OCI-LY7 (cell line): Measurements from ENCODE around the gene TIMM10B. TPM values are rescaled to one million over a fixed set of nuclear protein-coding genes. Genes with fewer than 3 reads are reported as not detected.

ENCODE experiments used
- BruUV-seq: library from RNA; stranded (reverse); fragments of 400-500 nt; replicated peaks from 2 replicates; lab custom pipeline; 2021; lab: Mats Ljungman, UMichigan
- CTCF ChIA-PET: fragments of 300-600 bp; sonication (Branson Sonifier 250); formaldehyde crosslinking; loops from one replicate; lab custom pipeline; 2022; ENCODE audit warnings: antibody characterized with exemption; ENCODE audit not compliant: unreplicated experiment; lab: Charles Lee
- POLR2A ChIA-PET: fragments of 300-600 bp; sonication (Branson Sonifier 250); formaldehyde crosslinking; loops from one replicate; lab custom pipeline; 2022; ENCODE audit warnings: antibody characterized with exemption; lab: Charles Lee
- DNase-seq: peaks from one replicate; pipeline ENCODE4 v3.0.0-alpha.2; 2015; ENCODE audit warnings: low spot score
- H2AFZ ChIP-seq: fragments of 200-600 bp; sonication (generic), shearing (Covaris generic); 2 replicates; pipeline ENCODE4 v1.6.1; 2014; ENCODE audit warnings: mild to moderate bottlenecking, antibody characterized with exemption, low read length, moderate library complexity
- H3K27ac ChIP-seq: fragments of 200-600 bp; sonication (generic); 2 replicates; pipeline ENCODE4 v1.5.1; 2014; ENCODE audit warnings: mixed run types, low read depth, mild to moderate bottlenecking, moderate library complexity, low read length, inconsistent platforms; ENCODE audit not compliant: poor library complexity, severe bottlenecking
- H3K36me3 ChIP-seq: fragments of 200-600 bp; sonication (generic); 2 replicates; pipeline ENCODE4 v1.6.1; 2014; ENCODE audit warnings: mild to moderate bottlenecking, antibody characterized with exemption, low read length, moderate library complexity, mixed read lengths; ENCODE audit not compliant: insufficient read depth
- H3K4me1 ChIP-seq: fragments of 200-600 bp; sonication (generic); 2 replicates; pipeline ENCODE4 v1.5.1; 2014; ENCODE audit warnings: mild to moderate bottlenecking, low read length; ENCODE audit not compliant: insufficient read depth, poor library complexity, severe bottlenecking
- H3K4me2 ChIP-seq: fragments of 200-600 bp; sonication (generic); 2 replicates; pipeline ENCODE4 v1.6.1; 2014; ENCODE audit warnings: mild to moderate bottlenecking, low read length
- H3K4me3 ChIP-seq: fragments of 200-600 bp; sonication (generic); 2 replicates; pipeline ENCODE4 v1.5.1; 2014; ENCODE audit warnings: mild to moderate bottlenecking, low read depth, low read length; ENCODE audit not compliant: poor library complexity, severe bottlenecking
- H3K79me2 ChIP-seq: fragments of 200-600 bp; sonication (generic); 2 replicates; pipeline ENCODE4 v1.6.1; 2016; ENCODE audit warnings: low read depth, mild to moderate bottlenecking, low read length, moderate library complexity, mixed read lengths; ENCODE audit not compliant: insufficient read depth
- H3K9me2 ChIP-seq: fragments of 200-600 bp; sonication (generic); 2 replicates; pipeline ENCODE4 v1.6.1; 2016; ENCODE audit warnings: mild to moderate bottlenecking, low read length, mixed read lengths; ENCODE audit not compliant: insufficient read depth
- H3K9me3 ChIP-seq: fragments of 200-600 bp; sonication (generic); 2 replicates; pipeline ENCODE4 v1.6.1; 2014; ENCODE audit warnings: mild to moderate bottlenecking, mixed run types, low read length, mixed read lengths
- H4K20me1 ChIP-seq: fragments of 200-600 bp; sonication (generic); 2 replicates; pipeline ENCODE4 v1.6.1; 2014; ENCODE audit warnings: mild to moderate bottlenecking, antibody characterized with exemption, low read length, moderate library complexity, mixed read lengths; ENCODE audit not compliant: insufficient read depth
- CTCF ChIP-seq: fragments of 200-600 bp; sonication (generic); conservative IDR thresholded peaks from 2 replicates; pipeline ENCODE4 v1.5.1; 2014; ENCODE audit warnings: mild to moderate bottlenecking, antibody characterized with exemption, low read length, moderate library complexity, mixed read lengths
- EZH2phosphoT487 ChIP-seq: fragments of 200-600 bp; sonication (generic); IDR thresholded peaks from 2 replicates; pipeline ENCODE4 v1.6.1; 2018; ENCODE audit warnings: low read depth, borderline replicate concordance, mild to moderate bottlenecking, mixed run types, antibody characterized with exemption, low read length, moderate library complexity, mixed read lengths
- intact Hi-C: fragments of 100-400 bp; cut with micrococcal nuclease; formaldehyde crosslinking; loops from one replicate; pipeline ENCODE4 v1.10.0; 2022; ENCODE audit not compliant: unreplicated experiment
- total RNA-seq, 2 experiments: library from RNA; depleted of rRNA in 1 of 2; stranded (reverse); fragments of >200 nt in 1 of 2; shearing (Covaris generic) in 1 of 2; gene quantifications; 2 replicates each; pipeline ENCODE4 v1.2.3, GENCODE V29; 2014 to 2022

Gene TIMM10B
- total RNA-seq, 2 experiments from 2014 or later, result 43.7 to 54.6 TPM

GRCh38 chr11:6442441-6442840 lies 38.9 kb upstream of the TIMM10B start:
- no peak for DNase-seq
- no peaks in the 10 kb centered on the region for H4K20me1 ChIP-seq
- TF ChIP-seq CTCF (no peak), EZH2phosphoT487 (no peak)
- no TSS peak for BruUV-seq
- no peaks in the 10 kb centered on the region for H3K79me2 ChIP-seq
- H3K36me3 ChIP-seq, result no peaks in the 10 kb centered on the region
- intact Hi-C loops, result loop anchor here (2.0 kb wide), 1 partner anchor 62 kb away; no protein-coding TSS in a partner anchor
- H3K9me2 ChIP-seq, result no peaks in the 10 kb centered on the region
- no peak overlapping the region for H3K4me3 ChIP-seq
- peaks cover 46% of the 10 kb centered on the region for H3K4me1 ChIP-seq
- ChIA-PET POLR2A (interaction anchor here (0.8 to 6.1 kb wide), 2 partner anchors 15 to 65 kb away, joined by 3 to 62 read pairs; no protein-coding TSS in a partner anchor), CTCF (interaction anchor here (2.4 to 4.0 kb wide), 2 partner anchors 52 to 63 kb away, joined by 8 to 74 read pairs; partner anchors contain the start of gene SMPD1)
- H3K27ac ChIP-seq, result no peak overlapping the region
- H3K9me3 ChIP-seq, result no peaks in the 10 kb centered on the region
- H3K4me2 ChIP-seq, result no peak overlapping the region
- H2AFZ ChIP-seq, result no peak overlapping the region

GRCh38 chr11:6443269-6444003 lies 37.9 kb upstream of the TIMM10B start:
- CTCF ChIA-PET, result interaction anchor here (0.6 to 4.0 kb wide), 14 partner anchors 9 to 175 kb away, joined by 3 to 74 read pairs (median 3); partner anchors contain the start of gene SMPD1
- no peaks in the 10 kb centered on the region for H3K9me3 ChIP-seq
- peak overlapping the region; percentile 55; the same call in 1 of the 2 replicates for H2AFZ ChIP-seq

More at GRCh38 chr11:6443269-6444003, 37.9 kb upstream of the TIMM10B start:
- peaks cover 36% of the 10 kb centered on the region for H3K4me1 ChIP-seq
- no peak for TF ChIP-seq EZH2phosphoT487
- peak; percentile 94 for TF ChIP-seq CTCF
- no peaks in the 10 kb centered on the region for H3K9me2 ChIP-seq
- H3K36me3 ChIP-seq, result no peaks in the 10 kb centered on the region
- POLR2A ChIA-PET, result interaction anchor here (0.5 to 6.1 kb wide), 10 partner anchors 11 to 83 kb away, joined by 3 to 62 read pairs (median 4); no protein-coding TSS in a partner anchor
- H3K4me3 ChIP-seq, result no peak overlapping the region
- BruUV-seq, result no TSS peak
- H3K79me2 ChIP-seq, result no peaks in the 10 kb centered on the region
- no peaks in the 10 kb centered on the region for H4K20me1 ChIP-seq
- H3K4me2 ChIP-seq, result peak overlapping the region; percentile 13; the same call in 1 of the 2 replicates
- DNase-seq, result peak; percentile 77
- intact Hi-C loops, result loop anchor here (1.0 to 2.0 kb wide), 2 partner anchors 61 to 64 kb away; no protein-coding TSS in a partner anchor
- no peak overlapping the region for H3K27ac ChIP-seq
